GM23338 (cell line): ENCODE measurements around the gene ZGLP1. TPM values are rescaled to one million over a fixed set of nuclear protein-coding genes. Genes with fewer than 3 reads are reported as not detected.

Experiments
- ATAC-seq: fragments of 200-7000 bp; cut with Tn5 transposase; 3 replicates; pipeline ENCODE4 v1.9.1; 2020
- DNase-seq: peaks from one replicate; pipeline ENCODE4 v3.0.0-alpha.2; 2015; ENCODE audit warnings: low spot score
- H2AFZ ChIP-seq: fragments of 200-600 bp; sonication (generic); 2 replicates; pipeline ENCODE4 v1.8.0; 2016; ENCODE audit warnings: antibody characterized with exemption, mild to moderate bottlenecking, moderate library complexity
- H3F3A ChIP-seq: fragments of 200-600 bp; sonication (generic); replicated peaks from 2 replicates; pipeline ENCODE4 v1.8.0; 2017; ENCODE audit warnings: antibody characterized with exemption, mixed run types, low read depth
- H3K27ac ChIP-seq: fragments of 200-600 bp; sonication (generic); 2 replicates; pipeline ENCODE4 v1.6.1; 2016; ENCODE audit warnings: low read depth
- H3K27me3 ChIP-seq: fragments of 200-600 bp; sonication (generic); 2 replicates; pipeline ENCODE4 v1.8.0; 2016; ENCODE audit warnings: mild to moderate bottlenecking, mixed run types, moderate library complexity; ENCODE audit not compliant: insufficient read depth
- H3K36me3 ChIP-seq: fragments of 200-600 bp; sonication (generic); 2 replicates; pipeline ENCODE4 v1.8.0; 2016; ENCODE audit warnings: mild to moderate bottlenecking; ENCODE audit not compliant: insufficient read depth
- H3K4me1 ChIP-seq: fragments of 200-600 bp; sonication (generic); 2 replicates; pipeline ENCODE4 v1.8.0; 2016; ENCODE audit warnings: mild to moderate bottlenecking, moderate library complexity; ENCODE audit not compliant: insufficient read depth
- H3K4me2 ChIP-seq: fragments of 200-600 bp; sonication (generic); 2 replicates; pipeline ENCODE4 v1.7.1; 2017; ENCODE audit warnings: mixed run types
- H3K4me3 ChIP-seq: fragments of 200-600 bp; sonication (generic); 2 replicates; pipeline ENCODE4 v1.6.1; 2016; ENCODE audit warnings: mixed run types
- H3K79me2 ChIP-seq: fragments of 200-600 bp; sonication (generic); replicated peaks from 2 replicates; pipeline ENCODE4 v1.8.0; 2017; ENCODE audit warnings: mild to moderate bottlenecking; ENCODE audit not compliant: insufficient read depth
- H3K9me2 ChIP-seq: fragments of 200-600 bp; sonication (generic); 2 replicates; pipeline ENCODE4 v1.8.0; 2017; ENCODE audit not compliant: insufficient read depth
- H4K20me1 ChIP-seq: fragments of 200-600 bp; sonication (generic); replicated peaks from 2 replicates; pipeline ENCODE4 v1.8.0; 2017; ENCODE audit warnings: mild to moderate bottlenecking; ENCODE audit not compliant: insufficient read depth
- H3K27ac Mint-ChIP-seq: 2 replicates; pipeline ENCODE4 v1.8.0; 2020; ENCODE audit warnings: inconsistent platforms, mild to moderate bottlenecking, moderate library complexity, mixed read lengths
- H3K27me3 Mint-ChIP-seq: 3 replicates; pipeline ENCODE4 v1.8.0; 2022; ENCODE audit warnings: low read depth, mild to moderate bottlenecking, moderate library complexity, mixed read lengths, inconsistent platforms; ENCODE audit not compliant: insufficient read depth, poor library complexity
- H3K36me3 Mint-ChIP-seq: 3 replicates; pipeline ENCODE4 v1.8.0; 2021; ENCODE audit warnings: low read depth, mild to moderate bottlenecking, inconsistent platforms, moderate library complexity, mixed read lengths
- H3K4me1 Mint-ChIP-seq: 3 replicates; pipeline ENCODE4 v1.8.0; 2020; ENCODE audit warnings: mild to moderate bottlenecking, inconsistent platforms, mixed read lengths
- H3K4me3 Mint-ChIP-seq: 3 replicates; pipeline ENCODE4 v1.8.0; 2021; ENCODE audit warnings: moderate library complexity, mild to moderate bottlenecking, inconsistent platforms, mixed read lengths
- H3K9me3 Mint-ChIP-seq: 3 replicates; pipeline ENCODE4 v1.8.0; 2020; ENCODE audit warnings: moderate library complexity, mild to moderate bottlenecking, inconsistent platforms, mixed read lengths
- CREB1 ChIP-seq: fragments of 250-450 bp; sonication (Bioruptor Pico); IDR thresholded peaks from 2 replicates; pipeline ENCODE4 v1.5.0; 2020; ENCODE audit warnings: low read depth, mild to moderate bottlenecking, moderate library complexity
- CTCF ChIP-seq, 2 experiments: fragments of 200-600 bp in 1 of 2; sonication (generic) in 1 of 2; conservative IDR thresholded peaks; 2 replicates each; pipeline versions ENCODE4 v1.5.1 to v1.6.1; 2016 to 2017; ENCODE audit warnings: antibody characterized with exemption in 2 of 2, low read depth in 2 of 2, mild to moderate bottlenecking in 2 of 2, moderate library complexity in 1 of 2
- ETS1 ChIP-seq: IDR thresholded peaks from 2 replicates; pipeline ENCODE4 v1.6.1; 2016; ENCODE audit warnings: antibody characterized with exemption
- EZH2 ChIP-seq: fragments of 200-600 bp; sonication (generic); IDR thresholded peaks from one replicate; pipeline ENCODE4 v1.8.0; 2017; ENCODE audit warnings: antibody characterized with exemption, mild to moderate bottlenecking, low read depth; ENCODE audit not compliant: unreplicated experiment
- EZH2phosphoT487 ChIP-seq: fragments of 200-600 bp; sonication (generic); IDR thresholded peaks from one replicate; pipeline ENCODE4 v1.8.1; 2018; ENCODE audit warnings: antibody characterized with exemption; ENCODE audit not compliant: unreplicated experiment
- JUNB ChIP-seq: IDR thresholded peaks from one replicate; pipeline ENCODE4 v1.6.1; 2016; ENCODE audit warnings: antibody characterized with exemption; ENCODE audit not compliant: unreplicated experiment
- REST ChIP-seq: IDR thresholded peaks from one replicate; pipeline ENCODE4 v1.6.1; 2018; ENCODE audit warnings: antibody characterized with exemption; ENCODE audit not compliant: unreplicated experiment
- ZNF114 ChIP-seq: fragments of 250-450 bp; sonication (Bioruptor Pico); IDR thresholded peaks from 2 replicates; pipeline ENCODE4 v1.5.0; 2020; ENCODE audit warnings: mild to moderate bottlenecking, moderate library complexity
- ZNF331 ChIP-seq: fragments of 250-450 bp; sonication (Bioruptor Pico); IDR thresholded peaks from 2 replicates; pipeline ENCODE4 v1.5.0; 2020; ENCODE audit warnings: low read depth, mild to moderate bottlenecking, moderate library complexity
- ZNF462 ChIP-seq: fragments of 250-450 bp; sonication (Bioruptor Pico); IDR thresholded peaks from 2 replicates; pipeline ENCODE4 v1.5.0; 2020; ENCODE audit warnings: mild to moderate bottlenecking, moderate library complexity
- polyA plus RNA-seq: library from polyadenylated mRNA; unstranded; fragments of >200 nt; fragmentation: Nextera tagmentation; extraction: Ambion mirVana; gene quantifications from 2 replicates; pipeline ENCODE4 v1.2.1, GENCODE V29; 2016
- total RNA-seq: library from RNA; depleted of rRNA; stranded (reverse); fragments of >200 nt; shearing (Covaris generic); gene quantifications from 2 replicates; pipeline ENCODE4 v1.2.3, GENCODE V29; 2014

The ZGLP1 gene
- total and polyA plus RNA-seq, 2 experiments from 2014 or later, result 1.5 to 5.3 TPM

- H3F3A ChIP-seq, result peaks cover 8% of the 10 kb centered on the region
- H3K4me3 ChIP-seq, result no peak overlapping the region
- ATAC-seq (no peak), DNase-seq (no peak)
- peaks cover under 1% of the 10 kb centered on the region; the same call in 1 of the 2 replicates for H3K4me1 ChIP-seq
- H3K36me3 ChIP-seq, result peaks cover 19% of the 10 kb centered on the region; the same call in 1 of the 2 replicates
- H3K4me2 ChIP-seq, result no peak overlapping the region
- H3K9me2 ChIP-seq, result no peaks in the 10 kb centered on the region
- H3K79me2 ChIP-seq, result no peaks in the 10 kb centered on the region
- Mint-ChIP-seq H3K27me3 (peaks cover 2% of the 10 kb centered on the region), H3K4me3 (no peak overlapping the region), H3K4me1 (peaks cover under 1% of the 10 kb centered on the region; the same call in 2 of the 3 replicates), H3K27ac (no peak overlapping the region), H3K36me3 (peaks cover 60% of the 10 kb centered on the region), H3K9me3 (no peaks in the 10 kb centered on the region)
- H4K20me1 ChIP-seq, result peaks cover 11% of the 10 kb centered on the region
- no peak for TF ChIP-seq CTCF (conservative IDR thresholded peaks at IDR 0.05; ENCODE audit: low read depth in 2 of 2)
- no peak for TF ChIP-seq REST
- no peak for TF ChIP-seq EZH2
- no peak for TF ChIP-seq ETS1
- TF ChIP-seq ZNF462 (CRISPR knock-in tag), result no peak
- no peak for TF ChIP-seq JUNB
- no peak for TF ChIP-seq ZNF114 (CRISPR knock-in tag)
- TF ChIP-seq CREB1 (CRISPR knock-in tag), result no peak
- no peak for TF ChIP-seq EZH2phosphoT487
- TF ChIP-seq ZNF331 (CRISPR knock-in tag), result no peak
- H3K27me3 ChIP-seq, result no peaks in the 10 kb centered on the region
- no peak overlapping the region for H3K27ac ChIP-seq
- H2AFZ ChIP-seq, result no peak overlapping the region
Measured at GRCh38 chr19:10321417-10321797, 11.8 kb upstream of the ZGLP1 start.
